ENCODE measurements around the gene COMP.

COMP gene

GRCh38 chr19:18803550-18804138 is 12.5 kb upstream of the COMP start:
- no peak for DNase-seq

GRCh38 chr19:18802354-18802753 is 11.2 kb upstream of the COMP start:
- DNase-seq: no peak

- DNase-seq: no peak
Measured at GRCh38 chr19:18800636-18801035, 9.5 kb upstream of the COMP start.

- no peak for DNase-seq
Measured at GRCh38 chr19:18800079-18800478, 9.0 kb upstream of the COMP start.

GRCh38 chr19:18799389-18799970 is 8.4 kb upstream of the COMP start:
- no peak for DNase-seq

GRCh38 chr19:18798384-18799352 is 7.6 kb upstream of the COMP start:
- no peak for DNase-seq

GRCh38 chr19:18796239-18796638 is 5.1 kb upstream of the COMP start:
- no peak for DNase-seq

- DNase-seq: no peak
Measured at GRCh38 chr19:18795540-18795939, 4.4 kb upstream of the COMP start.

GRCh38 chr19:18794692-18795091 is 3.6 kb upstream of the COMP start:
- DNase-seq: no peak

GRCh38 chr19:18794029-18794313 is 2.9 kb upstream of the COMP start:
- DNase-seq: no peak

GRCh38 chr19:18793144-18794028 is 2.3 kb upstream of the COMP start:
- no peak for DNase-seq

- no peak for DNase-seq
Measured at GRCh38 chr19:18792661-18793060, 1.6 kb upstream of the COMP start.

- DNase-seq: no peak
Measured at GRCh38 chr19:18791315-18791678, 192 bp upstream of the COMP start.

- DNase-seq: no peak
Measured at GRCh38 chr19:18789883-18790565, 1.1 kb downstream of the COMP start.

- DNase-seq: no peak
Measured at GRCh38 chr19:18789422-18789869, 1.7 kb downstream of the COMP start.

GRCh38 chr19:18788529-18789421 is 2.3 kb downstream of the COMP start:
- DNase-seq: no peak

- peak; percentile 70 for DNase-seq
Measured at GRCh38 chr19:18785179-18786124, 5.7 kb downstream of the COMP start.

GRCh38 chr19:18784786-18785120 is 6.4 kb downstream of the COMP start:
- no peak for DNase-seq

- DNase-seq: no peak
Measured at GRCh38 chr19:18783958-18784785, 6.9 kb downstream of the COMP start.
